Measurements from ENCODE around the gene TRIM10.
A peak's percentile ranks its signal among the peaks of the same experiment; 100 is the strongest.
"Not testable (repeated sequence)": the region's sequence is repeated elsewhere in the genome, so short reads cannot be mapped to it uniquely, and the experiment has no call there.

The TRIM10 gene

GRCh38 chr6:30130179-30130679, 30.8 kb downstream of the TRIM10 start:
- DNase-seq (ENCODE audit: low read depth in 2 of 2) = no peak

DNA sequence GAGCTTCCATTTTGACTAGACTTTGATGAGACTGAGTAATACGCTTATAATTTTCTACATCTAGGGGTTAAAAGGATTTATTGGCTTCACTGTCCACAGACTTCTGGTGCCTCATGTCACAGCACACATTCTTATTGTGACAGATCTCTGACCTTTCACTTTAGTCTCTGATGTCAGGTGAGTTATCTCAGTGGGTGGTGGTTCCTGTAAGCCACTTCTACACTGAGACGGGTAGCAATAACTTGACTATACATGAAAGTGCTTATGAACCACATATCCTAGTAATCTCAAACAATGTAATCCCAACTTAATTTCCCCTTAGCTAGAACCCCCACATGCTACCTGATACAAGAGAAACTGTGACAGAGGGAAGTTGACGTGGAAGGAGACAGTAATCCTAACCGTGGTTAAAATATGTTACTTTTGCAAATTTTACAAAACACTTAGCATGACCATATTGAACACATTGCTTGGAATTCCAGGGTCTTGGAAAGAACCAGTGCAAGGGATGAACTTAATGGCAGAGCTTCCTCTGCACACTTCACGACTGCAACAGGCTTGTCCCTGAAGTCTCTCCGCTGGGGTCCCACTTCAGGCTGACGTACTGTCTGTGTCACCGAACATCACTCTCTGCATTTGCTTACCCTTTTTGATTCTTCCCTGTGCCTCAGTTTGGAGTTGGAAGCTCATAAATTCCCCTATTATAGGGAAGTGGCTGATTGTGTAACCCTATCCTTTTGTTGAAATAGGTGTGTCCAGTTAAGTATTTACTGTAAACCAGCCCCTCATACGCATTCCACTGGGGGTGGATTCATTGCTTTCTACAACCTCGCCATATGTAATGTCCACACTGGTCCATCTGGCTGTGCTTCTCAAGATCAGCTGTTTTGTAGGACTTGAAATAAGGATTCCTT, 31.5 kb downstream of the TRIM10 start:
- no peak for DNase-seq (ENCODE audit: low read depth in 2 of 2)

- no peak for DNase-seq (ENCODE audit: low read depth in 2 of 2)
These were observed 33.5 kb downstream of the TRIM10 start for GRCh38 chr6:30127238-30128093.

GRCh38 chr6:30122515-30122914, 38.5 kb downstream of the TRIM10 start:
- DNase-seq (ENCODE audit: low read depth in 2 of 2) = no peak

DNA sequence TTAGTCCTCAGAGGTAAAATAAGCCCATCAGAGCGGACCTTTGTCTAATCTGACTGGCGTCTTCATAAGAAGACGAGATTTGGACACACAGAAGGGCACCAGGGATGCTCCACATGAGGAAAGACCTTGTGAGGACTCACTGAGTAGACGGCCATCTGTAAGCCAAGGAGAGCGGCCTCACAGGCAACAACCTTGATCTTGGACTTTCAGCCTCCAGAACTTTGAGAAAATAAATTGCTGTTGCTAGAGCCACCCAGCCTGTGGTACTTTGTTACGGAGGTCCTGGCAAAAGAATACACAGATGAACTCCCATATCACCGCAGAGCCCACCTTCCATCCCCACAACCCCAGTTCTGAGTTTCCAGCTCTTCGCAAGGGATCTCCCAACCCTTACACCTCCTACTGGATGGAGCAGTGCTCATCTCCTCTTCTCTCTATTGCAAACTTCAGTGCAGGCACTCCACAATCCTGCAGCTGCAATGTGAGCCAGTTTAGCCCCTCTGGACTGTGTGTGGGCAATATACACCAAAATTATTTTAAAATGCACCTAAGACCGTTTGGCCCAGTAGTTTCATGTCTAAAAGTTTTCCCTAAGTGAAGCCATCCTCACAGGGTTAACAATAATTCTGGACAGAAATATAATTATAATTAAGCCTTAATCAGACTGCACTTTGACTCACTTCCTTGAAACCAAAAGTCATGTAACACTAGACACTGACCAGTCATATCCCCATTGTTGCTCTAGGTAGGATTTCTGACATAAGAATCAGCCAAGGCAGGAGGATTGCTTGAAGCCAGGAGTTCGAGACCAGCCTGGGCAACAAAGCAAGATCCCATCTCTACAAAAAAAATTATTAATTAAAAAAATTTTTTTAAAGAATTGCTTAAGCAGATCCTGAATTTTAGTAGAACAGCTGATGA, 39.3 kb downstream of the TRIM10 start:
- DNase-seq (ENCODE audit: low read depth in 2 of 2) = no peak

DNA sequence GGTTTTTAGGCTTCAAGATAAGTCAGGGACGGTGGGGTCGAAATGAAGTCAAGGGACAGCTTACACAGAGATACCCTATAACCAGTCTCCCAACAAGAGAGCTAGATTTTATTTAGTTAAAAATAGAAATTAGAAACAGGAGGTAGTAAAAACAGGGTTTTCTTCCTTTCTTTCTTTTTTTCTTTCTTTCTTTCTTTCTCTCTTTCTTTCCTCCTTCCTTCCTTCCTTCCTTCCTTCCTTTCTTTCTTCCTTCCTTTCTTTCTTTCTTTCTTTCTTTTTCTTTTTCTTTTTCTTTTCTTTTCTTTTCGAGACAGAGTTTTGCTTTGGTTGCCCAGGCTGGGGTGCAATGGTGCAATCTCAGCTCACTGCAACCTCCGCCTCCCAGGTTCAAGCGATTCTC, 42.3 kb downstream of the TRIM10 start:
- DNase-seq (ENCODE audit: low read depth in 2 of 2) = not testable (repeated sequence)

DNA sequence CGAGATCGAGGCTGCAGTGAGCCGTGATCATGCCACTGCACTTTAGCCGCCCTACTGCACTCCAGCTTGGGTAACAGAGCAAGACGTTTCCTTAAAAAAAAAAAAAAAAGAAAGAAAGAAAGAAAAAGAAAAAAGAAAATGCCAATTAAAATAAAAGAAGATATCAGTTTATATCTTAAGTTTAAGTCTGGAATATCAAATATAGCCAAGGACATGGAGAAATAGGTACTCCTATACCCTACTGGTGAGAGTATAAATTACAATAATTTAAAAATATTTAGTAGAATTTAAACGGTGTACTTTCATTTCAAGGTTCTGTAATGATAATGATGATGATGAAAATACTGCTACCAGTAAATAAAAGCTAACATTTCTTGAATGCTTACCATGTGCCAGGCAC, 44.3 kb downstream of the TRIM10 start:
- no peak for DNase-seq (ENCODE audit: low read depth in 2 of 2)

DNA sequence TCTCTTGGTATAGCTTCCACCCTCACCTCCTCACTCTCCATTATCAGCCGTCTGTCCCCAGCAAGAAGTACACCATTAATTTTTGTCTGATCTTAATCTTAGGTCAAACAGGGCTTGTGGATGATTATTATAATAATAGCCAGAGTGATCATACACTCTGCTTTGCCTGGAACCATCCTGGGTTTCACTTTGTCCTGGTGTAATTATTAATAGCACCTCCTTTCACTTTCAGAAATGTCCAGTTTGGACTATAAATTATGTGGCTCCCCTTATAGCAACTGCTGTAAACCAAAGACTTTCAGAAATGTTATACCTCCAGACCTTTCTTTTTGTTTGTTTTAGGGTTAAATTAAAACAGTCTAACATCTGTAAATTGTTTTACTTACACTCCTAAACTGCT, 47.2 kb downstream of the TRIM10 start:
- DNase-seq (ENCODE audit: low read depth in 2 of 2) = no peak

DNA sequence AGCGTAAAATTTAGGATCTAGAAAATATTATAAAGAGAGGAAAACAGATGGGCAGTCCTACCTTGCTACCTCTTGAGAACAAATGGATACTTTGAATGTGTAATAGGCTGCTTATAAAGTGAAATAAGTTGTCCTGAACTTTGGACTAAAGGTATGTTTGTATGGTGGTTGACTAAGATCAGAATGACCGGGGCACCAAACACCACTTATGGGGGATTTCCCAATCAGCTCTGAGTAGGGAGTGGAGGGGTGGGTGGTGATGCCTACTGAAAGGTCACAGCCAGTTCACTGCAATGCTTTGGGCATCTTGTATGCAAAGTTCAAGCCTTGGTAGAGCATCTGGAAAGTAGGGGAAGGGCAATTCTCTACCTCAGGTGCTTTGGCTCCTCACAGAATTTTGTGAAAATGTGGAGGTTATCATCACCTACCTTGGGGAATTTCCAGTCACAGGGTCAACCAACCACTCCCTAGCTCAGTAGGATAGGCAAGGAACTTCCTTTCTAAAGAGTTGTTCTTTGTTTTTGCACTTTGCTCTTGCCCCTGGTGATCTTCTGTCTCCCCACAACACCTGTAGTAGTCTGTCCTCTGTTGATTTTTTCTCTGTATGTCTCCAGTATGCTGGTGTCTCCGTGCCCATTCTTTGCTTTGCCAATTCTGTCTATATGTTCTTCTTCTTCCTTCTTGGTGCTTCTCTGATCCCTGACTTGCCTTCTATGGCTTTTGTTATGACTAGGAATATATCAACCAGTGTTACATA, 47.8 kb downstream of the TRIM10 start, which contains the start of gene TRIM31:
TSS of gene TRIM31 (minus strand) at position 88 of the 757 bp plus-strand sequence. CDS start 285 bp downstream, outside the sequence.
- DNase-seq (ENCODE audit: low read depth in 2 of 2) = no peak

DNA sequence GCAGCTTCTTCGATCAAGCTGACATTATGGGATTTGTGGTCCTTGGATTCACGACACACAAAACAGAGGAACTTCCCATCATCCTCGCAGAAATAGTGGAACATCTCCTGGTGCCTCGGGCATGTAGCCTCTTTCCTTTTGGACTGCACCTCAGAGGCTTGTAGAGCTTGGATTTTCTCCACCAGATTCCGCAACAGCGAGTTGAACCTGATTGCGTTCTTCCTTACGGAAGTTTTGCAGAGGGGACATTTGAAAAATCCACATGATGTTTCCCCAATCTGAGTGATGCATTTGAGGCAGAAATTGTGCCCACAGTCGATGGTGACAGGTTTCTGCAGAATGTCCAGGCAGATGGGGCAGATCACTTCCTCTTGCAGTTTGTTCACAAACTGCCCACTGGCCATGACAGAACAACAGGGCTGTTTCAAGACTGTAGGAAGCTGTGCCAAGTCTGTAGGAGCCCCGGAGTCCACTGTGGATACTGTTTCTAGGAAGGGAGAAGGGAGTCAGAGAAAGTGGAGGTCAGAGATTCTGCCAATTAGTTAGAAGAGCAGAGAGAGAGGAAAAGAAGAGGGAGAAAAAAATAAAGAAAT, 48.5 kb downstream of the TRIM10 start:
- DNase-seq (ENCODE audit: low read depth in 2 of 2) = no peak

- no peak for DNase-seq (ENCODE audit: low read depth in 2 of 2)
These were observed 49.6 kb downstream of the TRIM10 start for GRCh38 chr6:30111266-30111856.

GRCh38 chr6:30104661-30105060, 56.4 kb downstream of the TRIM10 start:
- DNase-seq (ENCODE audit: low read depth in 2 of 2) = no peak

DNA sequence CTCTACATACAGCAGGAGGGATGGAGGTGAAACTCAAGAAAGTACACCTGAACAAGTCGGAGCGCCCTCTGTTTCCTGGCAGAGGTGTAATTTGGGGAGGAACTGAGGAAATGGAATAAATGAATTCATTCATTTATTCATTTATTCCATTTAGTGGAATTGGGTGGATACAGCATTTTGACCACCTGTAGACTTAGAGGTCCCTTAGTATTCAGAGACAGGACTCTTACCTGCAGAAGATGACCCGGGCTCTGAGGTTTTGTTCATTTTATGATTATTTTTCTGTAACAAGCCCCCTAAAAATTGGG, 57.2 kb downstream of the TRIM10 start:
- DNase-seq (ENCODE audit: low read depth in 2 of 2) = no peak

DNA sequence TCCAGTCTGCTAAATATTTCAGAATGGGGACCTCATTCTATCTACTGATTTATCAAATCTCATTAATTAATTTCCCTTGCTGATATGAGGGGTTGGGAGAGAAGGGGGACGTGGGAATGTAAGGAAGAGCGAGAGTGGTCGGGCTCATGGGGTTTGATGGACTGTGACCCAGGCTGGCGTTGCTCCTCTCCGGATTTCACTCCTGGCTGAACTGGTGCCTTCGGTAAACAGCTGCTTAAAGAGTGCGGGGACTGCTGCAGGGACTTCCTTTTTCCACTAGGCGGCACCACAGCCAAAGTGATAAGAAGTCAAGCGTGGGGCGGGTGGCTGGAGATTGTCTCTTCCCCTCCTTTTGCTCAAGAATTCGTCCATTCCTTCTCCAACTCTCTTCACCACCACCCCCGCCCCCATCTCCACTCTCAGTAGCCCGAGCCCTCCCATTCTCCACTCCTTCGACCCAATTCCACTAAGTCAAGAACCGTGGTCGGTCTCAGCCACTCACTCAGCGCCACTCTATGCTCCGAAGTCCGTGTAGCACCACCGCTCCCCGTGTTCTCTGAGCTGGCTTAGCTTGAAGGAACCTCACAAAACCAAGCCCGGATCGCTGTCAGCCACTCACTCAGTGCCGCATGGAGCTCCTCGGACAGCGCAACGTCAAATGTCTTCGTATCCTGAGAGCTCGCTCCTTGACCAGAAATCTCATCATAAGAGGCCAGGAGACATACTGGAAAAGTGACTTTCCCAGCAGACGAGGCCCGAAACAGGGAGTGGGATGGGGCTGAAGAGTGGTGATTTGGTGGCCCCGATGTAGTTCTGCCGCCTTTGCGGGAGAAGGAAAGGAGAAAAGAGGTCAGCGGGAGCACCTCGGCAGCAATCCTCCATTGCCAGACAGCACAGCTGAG, 57.8 kb downstream of the TRIM10 start:
- peak; percentile 71 to 77 for DNase-seq (ENCODE audit: low read depth in 2 of 2)

DNA sequence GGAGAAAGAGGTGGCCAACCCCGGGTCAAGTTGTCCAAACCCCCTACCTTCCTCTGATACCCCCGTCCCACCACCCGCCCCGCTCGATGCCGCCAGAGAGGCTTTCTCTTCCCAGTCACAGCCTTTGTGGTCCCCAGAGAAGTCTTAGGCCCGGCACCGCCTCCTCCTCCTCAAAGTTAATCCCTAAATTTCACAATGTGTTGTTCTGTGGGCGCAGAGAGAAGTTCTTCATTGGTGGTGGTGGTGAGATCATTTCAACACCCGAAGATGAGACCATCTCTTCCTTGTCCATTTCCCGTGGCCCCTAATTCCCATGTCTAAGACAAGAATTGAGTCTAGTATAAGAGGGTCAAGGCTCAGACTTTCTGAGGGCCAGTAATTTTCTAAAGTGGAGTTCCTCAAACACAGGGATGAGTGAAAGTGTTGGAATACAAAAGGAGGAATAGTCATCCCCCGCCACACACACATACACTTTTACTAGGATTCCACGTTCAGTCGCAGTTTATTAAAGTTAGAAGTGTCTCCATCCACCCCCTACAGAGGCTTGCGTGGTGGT, 58.5 kb downstream of the TRIM10 start:
- DNase-seq (ENCODE audit: low read depth in 2 of 2) = no peak
